Smooth muscle cell (in vitro differentiated cells): ENCODE data around the gene PRKCB. TPM values are rescaled to one million over a fixed set of nuclear protein-coding genes. Genes with fewer than 3 reads are reported as not detected.

Source experiments
- DNase-seq: peaks from one replicate; lab custom pipeline; 2025; ENCODE audit not compliant: unreplicated experiment; lab: John Stamatoyannopoulos, UW
- H2AFZ ChIP-seq: fragments of 200-600 bp; sonication (generic); 2 replicates; pipeline ENCODE4 v1.6.0; 2016; ENCODE audit warnings: antibody characterized with exemption, low read depth, mild to moderate bottlenecking
- H3F3A ChIP-seq: fragments of 200-600 bp; sonication (generic); 2 replicates; pipeline ENCODE4 v1.6.0; 2017; ENCODE audit warnings: antibody characterized with exemption, low read depth
- H3K27ac ChIP-seq: fragments of 200-600 bp; sonication (generic); 2 replicates; pipeline ENCODE4 v1.5.1; 2016; ENCODE audit warnings: low read depth, mild to moderate bottlenecking
- H3K27me3 ChIP-seq: fragments of 200-600 bp; sonication (generic); 2 replicates; pipeline ENCODE4 v1.6.1; 2016; ENCODE audit warnings: low read depth, mild to moderate bottlenecking
- H3K36me3 ChIP-seq: fragments of 200-600 bp; sonication (generic); 2 replicates; pipeline ENCODE4 v1.5.1; 2016; ENCODE audit warnings: low read depth
- H3K4me1 ChIP-seq: fragments of 200-600 bp; sonication (generic); 2 replicates; pipeline ENCODE4 v1.5.1; 2016; ENCODE audit warnings: low read depth
- H3K4me2 ChIP-seq: fragments of 200-600 bp; sonication (generic); 2 replicates; pipeline ENCODE4 v1.6.0; 2016; ENCODE audit warnings: mild to moderate bottlenecking
- H3K4me3 ChIP-seq: fragments of 200-600 bp; sonication (generic); 2 replicates; pipeline ENCODE4 v1.5.1; 2016; ENCODE audit warnings: mild to moderate bottlenecking
- H3K79me2 ChIP-seq: fragments of 200-600 bp; sonication (generic); 2 replicates; pipeline ENCODE4 v1.6.0; 2016; ENCODE audit warnings: low read depth, mild to moderate bottlenecking
- H3K9ac ChIP-seq: fragments of 200-600 bp; sonication (generic); 2 replicates; pipeline ENCODE4 v1.6.0; 2016; ENCODE audit warnings: low read depth
- H3K9me3 ChIP-seq: fragments of 200-600 bp; sonication (generic); replicated peaks from 2 replicates; pipeline ENCODE4 v1.5.1; 2016; ENCODE audit warnings: low read depth
- H4K20me1 ChIP-seq: fragments of 200-600 bp; sonication (generic); 2 replicates; pipeline ENCODE4 v1.6.0; 2016; ENCODE audit warnings: low read depth
- CTCF ChIP-seq: fragments of 200-600 bp; sonication (generic); IDR thresholded peaks from 2 replicates; pipeline ENCODE4 v1.5.1; 2017; ENCODE audit warnings: borderline replicate concordance, mild to moderate bottlenecking, antibody characterized with exemption; ENCODE audit not compliant: insufficient read depth, poor library complexity, severe bottlenecking
- WGBS: methylation state at CpG from one replicate; pipeline ENCODE4 v1.1.7; 2016; ENCODE audit warnings: low lambda C conversion rate; 5-methylcytosine and 5-hydroxymethylcytosine counted together
- polyA plus RNA-seq: library from polyadenylated mRNA; unstranded; fragments of >200 nt; fragmentation: Nextera tagmentation; extraction: Ambion mirVana; gene quantifications from 2 replicates; pipeline ENCODE4 v1.2.1, GENCODE V29; 2016
- total RNA-seq: library from RNA; depleted of rRNA; stranded (reverse); fragments of >200 nt; gene quantifications from 2 replicates; pipeline ENCODE4 v1.2.3, GENCODE V29; 2014

Gene PRKCB
- total and polyA plus RNA-seq, 2 experiments from 2014 or later = 0.36 TPM; not detected in 1

GRCh38 chr16:23868136-23868535 is 32.4 kb downstream of the PRKCB start:
- TF ChIP-seq CTCF = no peak
- H3K4me1 ChIP-seq = no peaks in the 10 kb centered on the region
- WGBS = 81% methylated on average over 1 of the region's 1 CpG
- H3K27ac ChIP-seq = no peak overlapping the region
- H3F3A ChIP-seq = no peaks in the 10 kb centered on the region
- H3K79me2 ChIP-seq = no peaks in the 10 kb centered on the region
- H2AFZ ChIP-seq = no peak overlapping the region
- no peaks in the 10 kb centered on the region for H3K36me3 ChIP-seq
- H3K4me2 ChIP-seq = no peak overlapping the region
- no peak overlapping the region for H3K4me3 ChIP-seq
- H3K27me3 ChIP-seq = peaks cover 58% of the 10 kb centered on the region
- no peaks in the 10 kb centered on the region for H3K9me3 ChIP-seq
- no peak for DNase-seq
- H3K9ac ChIP-seq = no peak overlapping the region
- H4K20me1 ChIP-seq = no peaks in the 10 kb centered on the region

GRCh38 chr16:23869052-23869451 is 33.3 kb downstream of the PRKCB start:
- WGBS = 51% methylated on average over 5 of the region's 5 CpGs
- no peak overlapping the region for H2AFZ ChIP-seq
- no peak for DNase-seq
- H3K9ac ChIP-seq = no peak overlapping the region
- H3K27me3 ChIP-seq = peaks cover 49% of the 10 kb centered on the region
- no peak overlapping the region for H3K27ac ChIP-seq
- no peaks in the 10 kb centered on the region for H3K79me2 ChIP-seq
- no peaks in the 10 kb centered on the region for H3K36me3 ChIP-seq
- no peak for TF ChIP-seq CTCF
- no peak overlapping the region for H3K4me2 ChIP-seq
- no peaks in the 10 kb centered on the region for H4K20me1 ChIP-seq
- no peak overlapping the region for H3K4me3 ChIP-seq
- no peaks in the 10 kb centered on the region for H3K4me1 ChIP-seq
- H3K9me3 ChIP-seq = no peaks in the 10 kb centered on the region
- no peaks in the 10 kb centered on the region for H3F3A ChIP-seq

- H3K4me3 ChIP-seq = no peak overlapping the region
- no peak overlapping the region for H2AFZ ChIP-seq
- H3K9ac ChIP-seq = no peak overlapping the region
- no peak overlapping the region for H3K27ac ChIP-seq
- no peaks in the 10 kb centered on the region for H3K4me1 ChIP-seq
- no peaks in the 10 kb centered on the region for H4K20me1 ChIP-seq
- H3K9me3 ChIP-seq = no peaks in the 10 kb centered on the region
- no peaks in the 10 kb centered on the region for H3K79me2 ChIP-seq
- no peaks in the 10 kb centered on the region for H3F3A ChIP-seq
- peaks cover 26% of the 10 kb centered on the region for H3K27me3 ChIP-seq
- no peak overlapping the region for H3K4me2 ChIP-seq
- DNase-seq = no peak
- TF ChIP-seq CTCF = no peak
- no peaks in the 10 kb centered on the region for H3K36me3 ChIP-seq
- WGBS = 90% methylated on average over 3 of the region's 3 CpGs
Observed at GRCh38 chr16:23871924-23872323, 36.1 kb downstream of the PRKCB start.

GRCh38 chr16:23874613-23875294 is 39.0 kb downstream of the PRKCB start:
- no peak for DNase-seq
- Histone ChIP-seq H3K9me3 (no peaks in the 10 kb centered on the region), H3K27ac (no peak overlapping the region), H3F3A (no peaks in the 10 kb centered on the region), H3K4me3 (no peak overlapping the region), H3K4me1 (no peaks in the 10 kb centered on the region), H2AFZ (no peak overlapping the region), H3K9ac (no peak overlapping the region), H3K79me2 (no peaks in the 10 kb centered on the region), H3K4me2 (no peak overlapping the region), H3K36me3 (no peaks in the 10 kb centered on the region), H4K20me1 (no peaks in the 10 kb centered on the region), H3K27me3 (peaks cover 4% of the 10 kb centered on the region)
- no peak for TF ChIP-seq CTCF
- WGBS = 68% methylated on average over 5 of the region's 5 CpGs
